ENCODE measurements around the gene BRSK1.

- TF ChIP-seq POLR2A (IDR thresholded peaks at IDR 0.05; ENCODE audit: low read depth, low read length) (no peak), POLR2AphosphoS5 (IDR thresholded peaks at IDR 0.05; ENCODE audit: low read depth, low read length) (no peak), POU2F2 (IDR thresholded peaks at IDR 0.05; ENCODE audit: low read depth, low read length) (no peak), PAX5 (IDR thresholded peaks at IDR 0.05; ENCODE audit: insufficient read depth, low read length, severe bottlenecking) (no peak), SPI1 (IDR thresholded peaks at IDR 0.05; ENCODE audit: low read depth, low read length) (no peak), TAF1 (IDR thresholded peaks at IDR 0.05; ENCODE audit: low read depth, low read length) (no peak)
These were observed 17.4 kb upstream of the BRSK1 start for GRCh38 chr19:55266404-55266803.

All from GM12891 (cell line).